ENCODE data around the gene CD200R1.
"Not testable (repeated sequence)": the region's sequence is repeated elsewhere in the genome, so short reads cannot be mapped to it uniquely, and the experiment has no call there.

- not testable (repeated sequence) for TF ChIP-seq CTCF (IDR thresholded peaks at IDR 0.05; ENCODE audit: poor library complexity); EZH2 (IDR thresholded peaks at IDR 0.05; ENCODE audit: borderline replicate concordance); EZH2phosphoT487 (IDR thresholded peaks at IDR 0.05; ENCODE audit: low read depth, severe bottlenecking, unreplicated experiment)
These were observed 55.4 kb downstream of the CD200R1 start for GRCh38 chr3:112919541-112919940.
